IMR-90 (cell line): Measurements from ENCODE around the gene TMEM100. TPM values are rescaled to one million over a fixed set of nuclear protein-coding genes. Genes with fewer than 3 reads are reported as not detected.

Experiments
- ATAC-seq: fragments of 200-7000 bp; cut with Tn5 transposase; 2 replicates; pipeline ENCODE4 v1.9.1; 2020; ENCODE audit warnings: low read depth, mild to moderate bottlenecking, moderate library complexity
- BruUV-seq: library from RNA; stranded (reverse); fragments of 400-500 nt; replicated peaks from 2 replicates; lab custom pipeline; 2021; lab: Mats Ljungman, UMichigan
- CTCF ChIA-PET: fragments of 300-600 bp; formaldehyde crosslinking; extraction: SDS; loops from one replicate; lab custom pipeline; 2021; ENCODE audit warnings: antibody characterized with exemption; lab: Yijun Ruan, JAX
- POLR2A ChIA-PET: fragments of 300-600 bp; sonication (Branson Sonifier 250); formaldehyde crosslinking; loops from one replicate; lab custom pipeline; 2022; ENCODE audit warnings: antibody characterized with exemption; ENCODE audit not compliant: unreplicated experiment; lab: Charles Lee
- DNase-seq: peaks from one replicate; pipeline ENCODE4 v3.0.0; 2013
- H2AFZ ChIP-seq: replicated peaks from 2 replicates; pipeline ENCODE3; 2013; ENCODE audit warnings: low read length, mild to moderate bottlenecking; ENCODE audit not compliant: poor library complexity
- H2AK5ac ChIP-seq: 2 replicates; pipeline ENCODE4 v1.6.1; 2013; ENCODE audit warnings: low read depth, low read length, inconsistent platforms
- H2AK9ac ChIP-seq: replicated peaks from 2 replicates; pipeline ENCODE3; 2013; ENCODE audit warnings: mild to moderate bottlenecking, low read depth, low read length, moderate library complexity; ENCODE audit not compliant: poor library complexity
- H2BK120ac ChIP-seq: 2 replicates; pipeline ENCODE4 v1.6.1; 2013; ENCODE audit warnings: low read depth, low read length, inconsistent platforms
- H2BK15ac ChIP-seq: 3 replicates; pipeline ENCODE4 v1.6.1; 2013; ENCODE audit warnings: low read depth, low read length, inconsistent platforms
- H2BK20ac ChIP-seq: 2 replicates; pipeline ENCODE4 v1.6.1; 2013; ENCODE audit warnings: low read depth, mild to moderate bottlenecking, inconsistent platforms, low read length, moderate library complexity
- H2BK5ac ChIP-seq: 2 replicates; pipeline ENCODE4 v1.6.1; 2013; ENCODE audit warnings: mild to moderate bottlenecking, low read depth, low read length, inconsistent platforms; ENCODE audit not compliant: poor library complexity, severe bottlenecking
- H3K14ac ChIP-seq: replicated peaks from 2 replicates; pipeline ENCODE4 v1.6.1; 2013; ENCODE audit warnings: low read depth, low read length, inconsistent platforms
- H3K18ac ChIP-seq: 2 replicates; pipeline ENCODE4 v1.6.1; 2013; ENCODE audit warnings: low read depth, low read length, control low read depth
- H3K23ac ChIP-seq: 2 replicates; pipeline ENCODE4 v1.6.1; 2013; ENCODE audit warnings: low read depth, low read length, inconsistent platforms
- H3K27ac ChIP-seq: 2 replicates; pipeline ENCODE4 v1.5.1; 2013; ENCODE audit warnings: mild to moderate bottlenecking, control low read depth, low read length; ENCODE audit not compliant: insufficient read depth
- H3K27me3 ChIP-seq: 2 replicates; pipeline ENCODE4 v1.6.1; 2013; ENCODE audit warnings: low read length; ENCODE audit not compliant: control insufficient read depth, insufficient read depth
- H3K36me3 ChIP-seq: 2 replicates; pipeline ENCODE4 v1.6.1; 2013; ENCODE audit warnings: low read length, mixed read lengths; ENCODE audit not compliant: control insufficient read depth, insufficient read depth
- H3K4ac ChIP-seq: 2 replicates; pipeline ENCODE4 v1.6.1; 2013; ENCODE audit warnings: low read depth, low read length, inconsistent platforms
- H3K4me1 ChIP-seq: 2 replicates; pipeline ENCODE4 v1.6.1; 2013; ENCODE audit warnings: low read length, mixed read lengths; ENCODE audit not compliant: control insufficient read depth, insufficient read depth
- H3K4me2 ChIP-seq: 2 replicates; pipeline ENCODE4 v1.6.1; 2013; ENCODE audit warnings: low read depth, mild to moderate bottlenecking, control low read depth, low read length, moderate library complexity
- H3K4me3 ChIP-seq: 2 replicates; pipeline ENCODE4 v1.5.1; 2013; ENCODE audit warnings: low read depth, mild to moderate bottlenecking, control low read depth, low read length, moderate library complexity; ENCODE audit not compliant: insufficient read depth
- H3K56ac ChIP-seq: 2 replicates; pipeline ENCODE4 v1.6.1; 2013; ENCODE audit warnings: low read length, inconsistent platforms; ENCODE audit not compliant: insufficient read depth; ENCODE audit errors: extremely low read depth
- H3K79me1 ChIP-seq, 2 experiments: 2 replicates each; pipeline ENCODE4 v1.6.1; 2013; ENCODE audit warnings: low read length in 2 of 2, inconsistent platforms in 1 of 2, low read depth in 1 of 2
- H3K9ac ChIP-seq: 2 replicates; pipeline ENCODE4 v1.6.1; 2013; ENCODE audit warnings: low read depth, low read length, control low read depth
- H3K9me1 ChIP-seq: 2 replicates; pipeline ENCODE4 v1.6.1; 2013; ENCODE audit warnings: low read length, inconsistent platforms; ENCODE audit not compliant: insufficient read depth
- H3K9me3 ChIP-seq: 2 replicates; pipeline ENCODE4 v1.6.1; 2013; ENCODE audit warnings: low read length; ENCODE audit not compliant: control insufficient read depth, insufficient read depth
- H4K20me1 ChIP-seq: 2 replicates; pipeline ENCODE4 v1.6.1; 2013; ENCODE audit warnings: low read length, inconsistent platforms; ENCODE audit not compliant: insufficient read depth
- H4K5ac ChIP-seq: 2 replicates; pipeline ENCODE4 v1.6.1; 2013; ENCODE audit warnings: mild to moderate bottlenecking, low read depth, low read length, control low read depth
- H4K8ac ChIP-seq, 2 experiments: 2 replicates each; pipeline ENCODE4 v1.6.1; 2013; ENCODE audit warnings: low read depth in 2 of 2, low read length in 2 of 2, control low read depth in 1 of 2, inconsistent platforms in 1 of 2
- H4K91ac ChIP-seq: 2 replicates; pipeline ENCODE4 v1.6.1; 2013; ENCODE audit warnings: low read depth, low read length, inconsistent platforms; ENCODE audit not compliant: insufficient read depth
- BHLHE40 ChIP-seq: fragments of 150-350 bp; IDR thresholded peaks from 2 replicates; pipeline ENCODE4 v1.6.1; 2016; ENCODE audit warnings: mild to moderate bottlenecking, low read depth, low read length
- CEBPB ChIP-seq: IDR thresholded peaks from 2 replicates; pipeline ENCODE4 v1.6.1; 2012; ENCODE audit warnings: low read depth, low read length, improper control_type of control experiment
- CHD1 ChIP-seq: IDR thresholded peaks from 2 replicates; pipeline ENCODE4 v1.6.1; 2012; ENCODE audit warnings: low read depth, low read length, improper control_type of control experiment
- FOS ChIP-seq: fragments of 150-350 bp; IDR thresholded peaks from 2 replicates; pipeline ENCODE4 v1.6.1; 2016; ENCODE audit warnings: low read depth, low read length
- MXI1 ChIP-seq: IDR thresholded peaks from 2 replicates; pipeline ENCODE4 v1.6.1; 2012; ENCODE audit warnings: low read depth, mild to moderate bottlenecking, low read length, moderate library complexity, borderline replicate concordance
- NFE2L2 ChIP-seq: fragments of 150-350 bp; IDR thresholded peaks from 2 replicates; pipeline ENCODE4 v1.6.1; 2016; ENCODE audit warnings: low read depth, mild to moderate bottlenecking, low read length
- POLR2A ChIP-seq: IDR thresholded peaks from 2 replicates; pipeline ENCODE4 v1.6.1; 2012; ENCODE audit warnings: mild to moderate bottlenecking, low read depth, low read length
- RCOR1 ChIP-seq: IDR thresholded peaks from 2 replicates; pipeline ENCODE4 v1.6.1; 2012; ENCODE audit warnings: mild to moderate bottlenecking, low read length, improper control_type of control experiment; ENCODE audit not compliant: insufficient replicate concordance
- RFX5 ChIP-seq: IDR thresholded peaks from 2 replicates; pipeline ENCODE4 v1.8.0; 2012; ENCODE audit warnings: low read depth, mild to moderate bottlenecking, low read length, moderate library complexity
- WGBS, 2 experiments: methylation state at CpG; one replicate each; pipeline versions ENCODE4 v1.1.5 to v1.1.7; 2013; ENCODE audit warnings: missing lambda C conversion rate in 2 of 2; ENCODE audit not compliant: insufficient read length in 1 of 2; ENCODE audit errors: extremely low coverage in 2 of 2; 5-methylcytosine and 5-hydroxymethylcytosine counted together
- dilution Hi-C: fragments of 300-500 bp; cut with HindIII; formaldehyde crosslinking; loops from one replicate; pipeline ENCODE4 v1.14.3; 2018; ENCODE audit warnings: low sequenced_read_pairs; ENCODE audit not compliant: unreplicated experiment
- in situ Hi-C: fragments of 300-500 bp; cut with MboI; formaldehyde crosslinking; loops from 3 replicates; pipeline ENCODE4 v1.14.3; 2019; ENCODE audit warnings: low sequenced_read_pairs, inconsistent platforms, mixed read lengths
- intact Hi-C: fragments of 100-400 bp; cut with micrococcal nuclease; formaldehyde crosslinking; loops from 2 replicates; pipeline ENCODE4 v1.10.0; 2022
- polyA plus RNA-seq, 3 experiments: library from polyadenylated mRNA; depleted of rRNA; stranded (reverse); fragments of >200 nt; gene quantifications; 2 replicates each; pipeline ENCODE4 v1.2.3, GENCODE V29; 2012; ENCODE audit warnings: low replicate concordance in 1 of 3
- total RNA-seq: library from RNA; depleted of rRNA; stranded (reverse); fragments of >200 nt; gene quantifications from 2 replicates; pipeline ENCODE4 v1.2.3, GENCODE V29; 2012
- TF ChIP-seq, protein P1 (sequence below): fragments of 150-350 bp; IDR thresholded peaks from 2 replicates; pipeline ENCODE4 v1.6.1; 2016; ENCODE audit warnings: low read depth, mild to moderate bottlenecking, low read length, moderate library complexity, borderline replicate concordance

TMEM100 gene
- total and polyA plus RNA-seq, 2 of the 4 experiments (the other 2 are of a cell fraction): 0.21 to 0.36 TPM

DNA sequence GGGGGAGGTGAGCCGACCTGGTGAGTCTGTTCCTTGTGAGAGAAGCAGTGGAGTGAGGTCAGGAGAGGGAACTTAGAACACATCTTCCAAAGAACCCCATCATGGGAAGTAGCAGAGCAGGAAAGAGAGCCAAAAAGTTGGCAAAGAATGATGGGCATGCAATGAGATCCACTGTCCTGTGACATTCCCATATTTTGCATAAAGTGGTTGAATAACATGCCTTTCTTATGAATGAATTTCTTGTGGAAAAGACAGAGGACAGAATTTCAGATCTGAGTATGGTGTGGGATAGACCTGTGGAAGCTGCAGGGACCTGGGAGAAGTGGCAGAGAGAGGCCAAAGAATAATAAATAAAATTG, 41.3 kb downstream of the TMEM100 start:
- Histone ChIP-seq H4K20me1 (no peaks in the 10 kb centered on the region), H3K23ac (no peak overlapping the region), H3K27me3 (peaks cover 3% of the 10 kb centered on the region; the same call in 1 of the 2 replicates), H3K9ac (no peak overlapping the region), H4K91ac (no peak overlapping the region), H4K5ac (no peak overlapping the region), H2AK5ac (no peak overlapping the region), H3K79me1 (no peaks in the 10 kb centered on the region), H3K4me2 (no peak overlapping the region; the same call in 1 of the 2 replicates), H2BK120ac (no peak overlapping the region), H3K27ac (no peak overlapping the region), H3K18ac (no peak overlapping the region), H3K36me3 (no peaks in the 10 kb centered on the region), H2AK9ac (no peak overlapping the region), H4K8ac (no peak overlapping the region), H2BK15ac (no peak overlapping the region), H2BK5ac (no peak overlapping the region), H3K9me1 (no peaks in the 10 kb centered on the region), H3K9me3 (no peaks in the 10 kb centered on the region), H3K4me1 (no peaks in the 10 kb centered on the region), H2BK20ac (no peak overlapping the region), H2AFZ (no peak overlapping the region), H3K4ac (no peak overlapping the region), H3K4me3 (no peak overlapping the region), H3K56ac (no peak overlapping the region), H3K14ac (no peak overlapping the region)
- WGBS, 2 experiments: no CpG with 5 or more reads among the region's 1 CpG
- TF ChIP-seq CEBPB (no peak), RCOR1 (no peak), RFX5 (no peak), MXI1 (no peak), CHD1 (no peak), BHLHE40 (no peak), POLR2A (no peak), NFE2L2 (no peak), FOS (no peak)
- TF ChIP-seq, protein P1, sequence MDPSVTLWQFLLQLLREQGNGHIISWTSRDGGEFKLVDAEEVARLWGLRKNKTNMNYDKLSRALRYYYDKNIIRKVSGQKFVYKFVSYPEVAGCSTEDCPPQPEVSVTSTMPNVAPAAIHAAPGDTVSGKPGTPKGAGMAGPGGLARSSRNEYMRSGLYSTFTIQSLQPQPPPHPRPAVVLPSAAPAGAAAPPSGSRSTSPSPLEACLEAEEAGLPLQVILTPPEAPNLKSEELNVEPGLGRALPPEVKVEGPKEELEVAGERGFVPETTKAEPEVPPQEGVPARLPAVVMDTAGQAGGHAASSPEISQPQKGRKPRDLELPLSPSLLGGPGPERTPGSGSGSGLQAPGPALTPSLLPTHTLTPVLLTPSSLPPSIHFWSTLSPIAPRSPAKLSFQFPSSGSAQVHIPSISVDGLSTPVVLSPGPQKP: no peak
- intact Hi-C loops (no loop called here), dilution Hi-C loops (no loop called here), in situ Hi-C loops (no loop called here)
- DNase-seq (no peak), ATAC-seq (no peak)
- ChIA-PET POLR2A (no interaction called here), CTCF (no interaction called here)
- no TSS peak for BruUV-seq
